LHCN-M2 (cell line): ENCODE data around the gene SYNPO2. TPM values are rescaled to one million over a fixed set of nuclear protein-coding genes. Genes with fewer than 3 reads are reported as not detected.
"Not testable (repeated sequence)": the region's sequence is repeated elsewhere in the genome, so short reads cannot be mapped to it uniquely, and the experiment has no call there.

Experiments used
- DNase-seq: peaks from one replicate; pipeline ENCODE4 v3.0.0-alpha.2; 2012; ENCODE audit warnings: low read depth
- polyA plus RNA-seq: library from polyadenylated mRNA; unstranded; fragments of >200 nt; gene quantifications from one replicate; pipeline ENCODE4 v1.2.1, GENCODE V29; 2012; ENCODE audit warnings: missing spikeins
- total RNA-seq: library from RNA; depleted of rRNA; stranded (reverse); fragments of >200 nt; gene quantifications from 2 replicates; pipeline ENCODE4 v1.2.3, GENCODE V29; 2014; rRNA removed

SYNPO2 gene
- total RNA-seq, result 35.2 and 69.7 TPM in 2 replicates
- polyA plus RNA-seq, result 19.2 TPM

- DNase-seq, result peak; percentile 86
These were observed at the start of gene SYNPO2 for GRCh38 chr4:118888666-118889311. Gene SYNPO2, plus strand, starts transcription at chr4:118888854. Its CDS starts 183 bp downstream, at chr4:118889037.

- no peak for DNase-seq
These were observed 49.3 kb upstream of the SYNPO2 start for GRCh38 chr4:118839221-118839927.

GRCh38 chr4:118842055-118842454 lies 46.6 kb upstream of the SYNPO2 start:
- peak; percentile 56 for DNase-seq

GRCh38 chr4:118843237-118843636 lies 45.4 kb upstream of the SYNPO2 start:
- no peak for DNase-seq

GRCh38 chr4:118845552-118846050 lies 43.1 kb upstream of the SYNPO2 start:
- DNase-seq, result peak; percentile 79

GRCh38 chr4:118846979-118847378 lies 41.7 kb upstream of the SYNPO2 start:
- no peak for DNase-seq

- no peak for DNase-seq
These were observed 40.4 kb upstream of the SYNPO2 start for GRCh38 chr4:118848242-118848641.

GRCh38 chr4:118848901-118849300 lies 39.8 kb upstream of the SYNPO2 start:
- DNase-seq, result no peak

- DNase-seq, result no peak
These were observed 38.7 kb upstream of the SYNPO2 start for GRCh38 chr4:118849867-118850487.

GRCh38 chr4:118850488-118851173 lies 38.0 kb upstream of the SYNPO2 start:
- DNase-seq, result peak; percentile 22

- DNase-seq, result no peak
These were observed 30.9 kb upstream of the SYNPO2 start for GRCh38 chr4:118857760-118858159.

GRCh38 chr4:118858779-118859178 lies 29.9 kb upstream of the SYNPO2 start:
- no peak for DNase-seq

- peak; percentile 79 for DNase-seq
These were observed 23.5 kb upstream of the SYNPO2 start for GRCh38 chr4:118865091-118865708.

- no peak for DNase-seq
These were observed 22.2 kb upstream of the SYNPO2 start for GRCh38 chr4:118866442-118866841.

- no peak for DNase-seq
These were observed 21.2 kb upstream of the SYNPO2 start for GRCh38 chr4:118867311-118868067.

- DNase-seq, result peak; percentile 79
These were observed 18.8 kb upstream of the SYNPO2 start for GRCh38 chr4:118869808-118870342.

- DNase-seq, result no peak
These were observed 16.5 kb upstream of the SYNPO2 start for GRCh38 chr4:118872181-118872580.

GRCh38 chr4:118877797-118878196 lies 10.9 kb upstream of the SYNPO2 start:
- DNase-seq, result no peak

GRCh38 chr4:118878507-118878906 lies 10.1 kb upstream of the SYNPO2 start:
- not testable (repeated sequence) for DNase-seq

- no peak for DNase-seq
These were observed 9.2 kb upstream of the SYNPO2 start for GRCh38 chr4:118879409-118879808.
